GM10847 (cell line): ENCODE measurements around the gene FRMD5.

ENCODE experiments used
- POLR2A ChIP-seq: IDR thresholded peaks from 2 replicates; pipeline ENCODE4 v1.6.1; 2011; ENCODE audit not compliant: insufficient read length; ENCODE audit errors: extremely low read depth

Gene FRMD5

GRCh38 chr15:43880406-43881194, 314.5 kb downstream of the FRMD5 start:
- no peak for TF ChIP-seq POLR2A

- no peak for TF ChIP-seq POLR2A
Measured at GRCh38 chr15:43879386-43880355, 315.4 kb downstream of the FRMD5 start.

- TF ChIP-seq POLR2A = no peak
Measured at GRCh38 chr15:43878446-43878845, 316.6 kb downstream of the FRMD5 start.

DNA sequence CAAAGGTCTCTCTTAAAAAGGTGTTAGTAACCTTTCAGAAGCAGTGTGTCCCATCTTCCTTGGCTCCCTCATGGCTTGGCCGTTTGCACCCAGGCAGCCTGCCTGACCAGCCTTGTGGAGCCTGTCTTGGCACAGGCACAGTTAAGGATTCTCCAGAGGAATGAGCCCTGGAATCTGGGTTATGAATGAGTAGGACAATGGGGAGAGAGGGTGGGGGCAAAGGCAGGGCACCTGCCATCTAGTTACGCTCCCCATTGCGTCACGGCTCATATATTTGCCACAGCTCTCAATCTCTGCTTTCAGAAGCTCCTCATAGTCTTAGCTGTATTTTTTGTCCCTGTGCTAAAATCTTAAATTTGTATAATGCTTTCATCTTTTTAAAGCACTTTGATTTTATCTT, 317.7 kb downstream of the FRMD5 start:
- TF ChIP-seq POLR2A = no peak

DNA sequence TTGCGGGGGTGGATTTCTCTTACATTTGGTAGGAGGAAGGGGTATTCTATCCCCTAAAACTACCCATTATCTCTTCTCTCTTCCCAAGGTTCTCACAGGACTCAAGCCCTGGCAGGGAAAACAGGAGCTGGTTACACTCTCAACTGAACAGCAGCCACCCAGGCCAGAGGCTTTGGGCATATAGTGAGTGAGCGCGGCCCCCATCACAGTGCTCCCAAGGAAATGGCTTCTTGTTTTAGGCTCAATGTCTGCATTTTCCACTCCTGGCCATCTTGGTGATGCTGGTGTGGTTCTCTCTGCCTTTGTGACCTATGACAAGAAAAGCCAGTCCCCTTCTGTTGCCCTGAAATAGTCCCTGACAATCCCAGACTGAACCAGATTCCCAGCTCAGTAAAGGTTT, 318.2 kb downstream of the FRMD5 start:
- TF ChIP-seq POLR2A = no peak

DNA sequence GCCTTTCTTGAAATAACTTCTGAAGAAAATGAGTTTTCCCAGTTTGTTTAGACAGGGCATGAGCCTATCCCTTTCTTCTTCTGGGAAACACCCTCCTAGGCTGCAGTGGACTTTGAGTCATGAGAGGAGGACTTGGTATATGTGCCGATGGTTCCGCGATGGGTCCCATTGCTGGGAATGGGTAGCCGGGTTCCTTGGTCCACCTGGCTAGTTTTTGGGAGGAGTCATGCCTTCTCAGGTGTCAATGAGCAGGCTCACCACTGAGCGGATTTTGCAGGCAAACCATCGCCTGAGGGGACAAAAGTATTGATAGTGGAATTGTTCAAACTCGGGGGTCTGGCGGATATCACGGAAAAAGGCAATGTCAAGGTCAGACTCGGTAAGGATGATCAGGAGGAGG, 321.4 kb downstream of the FRMD5 start:
- TF ChIP-seq POLR2A = no peak

DNA sequence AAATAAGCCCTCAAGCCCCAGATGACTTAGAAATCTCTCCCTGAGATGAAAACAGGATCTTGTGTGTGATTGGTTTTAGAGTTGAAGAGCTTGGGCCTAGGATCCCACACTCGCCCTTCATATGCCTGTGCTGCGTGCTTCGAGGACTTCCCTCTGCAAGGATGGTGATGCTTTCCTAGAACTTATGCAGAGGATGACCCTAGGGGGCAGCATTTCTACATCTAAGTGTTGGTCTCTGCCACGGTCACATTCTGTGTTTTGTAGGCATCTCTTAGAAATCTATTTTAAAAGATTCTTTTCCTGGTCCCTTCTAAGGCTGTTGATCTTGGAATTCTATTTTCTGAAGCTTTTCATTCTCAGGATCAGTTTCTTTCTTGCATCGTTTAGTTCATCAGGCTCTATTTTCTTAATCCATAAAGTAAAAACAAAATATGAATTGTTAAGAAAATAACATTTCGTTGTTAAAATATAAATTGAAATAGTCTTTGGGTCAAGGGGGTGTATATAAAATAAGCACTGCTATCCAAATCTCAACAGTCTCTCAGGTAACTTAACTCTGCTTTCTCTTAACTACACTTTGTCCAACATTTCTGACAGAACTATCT, 322.6 kb downstream of the FRMD5 start:
- TF ChIP-seq POLR2A = no peak

- no peak for TF ChIP-seq POLR2A
Measured at GRCh38 chr15:43871835-43872234, 323.2 kb downstream of the FRMD5 start.

DNA sequence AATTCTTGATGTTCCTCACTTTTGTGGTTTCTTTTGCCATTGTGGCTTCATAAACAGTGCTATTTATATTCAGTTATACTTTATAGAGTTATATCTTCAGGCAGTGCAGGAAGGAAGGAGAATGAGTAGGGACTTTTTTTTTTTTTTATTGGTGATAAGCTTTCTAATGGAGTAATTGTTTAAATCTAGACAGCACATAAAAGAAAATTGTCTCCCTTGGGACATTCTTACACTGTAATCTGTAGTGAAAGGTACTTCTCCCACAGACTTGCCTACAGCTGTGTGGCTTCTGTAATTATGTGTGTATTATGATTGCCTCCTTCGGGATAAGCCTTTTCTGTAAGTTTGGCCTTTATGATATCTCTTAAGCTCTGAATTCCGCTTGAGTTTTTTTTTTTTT, 326.7 kb downstream of the FRMD5 start:
- TF ChIP-seq POLR2A = no peak

DNA sequence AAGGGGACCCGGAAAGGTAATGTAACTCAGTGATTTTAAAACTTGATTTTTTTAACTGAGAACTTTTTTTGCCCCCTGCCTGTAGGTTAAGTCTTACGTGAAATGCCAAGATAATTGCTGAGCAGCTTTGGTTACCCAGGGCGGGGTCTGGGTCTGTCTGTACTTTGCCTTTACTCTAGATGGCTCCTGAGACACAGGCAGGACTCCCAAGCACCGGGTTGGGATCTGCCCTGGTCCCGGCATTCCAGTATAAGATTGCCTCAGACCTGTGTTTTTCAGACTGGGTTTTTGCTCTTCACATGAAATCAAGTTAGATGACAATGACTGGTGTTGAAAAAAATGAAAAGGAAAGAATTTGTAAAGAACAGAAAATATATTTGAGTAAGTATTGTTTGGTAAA, 328.0 kb downstream of the FRMD5 start:
- no peak for TF ChIP-seq POLR2A

DNA sequence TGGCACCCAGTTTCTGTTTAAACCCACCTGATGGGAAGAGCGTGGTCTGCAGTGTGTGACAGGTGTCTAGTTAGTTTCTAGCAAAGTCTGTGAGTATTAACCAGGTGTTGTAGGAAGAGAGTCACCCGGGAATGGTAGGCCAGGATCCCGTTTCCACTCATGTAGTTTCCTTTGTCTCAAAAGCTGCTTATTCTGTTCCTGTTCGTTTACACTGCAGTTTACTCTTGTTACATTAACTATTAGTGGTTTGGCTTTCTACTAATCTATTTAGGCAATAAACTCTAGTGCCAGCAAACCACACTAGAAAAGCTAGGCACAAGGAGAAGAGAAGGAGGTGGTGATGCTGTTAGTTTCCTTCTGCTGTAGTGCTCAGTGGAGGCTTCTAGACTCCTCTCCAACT, 335.5 kb downstream of the FRMD5 start:
- no peak for TF ChIP-seq POLR2A

GRCh38 chr15:43854801-43855200, 340.3 kb downstream of the FRMD5 start:
- no peak for TF ChIP-seq POLR2A

GRCh38 chr15:43852607-43853006, 342.5 kb downstream of the FRMD5 start:
- TF ChIP-seq POLR2A = no peak

GRCh38 chr15:43851251-43851650, 343.8 kb downstream of the FRMD5 start:
- no peak for TF ChIP-seq POLR2A

DNA sequence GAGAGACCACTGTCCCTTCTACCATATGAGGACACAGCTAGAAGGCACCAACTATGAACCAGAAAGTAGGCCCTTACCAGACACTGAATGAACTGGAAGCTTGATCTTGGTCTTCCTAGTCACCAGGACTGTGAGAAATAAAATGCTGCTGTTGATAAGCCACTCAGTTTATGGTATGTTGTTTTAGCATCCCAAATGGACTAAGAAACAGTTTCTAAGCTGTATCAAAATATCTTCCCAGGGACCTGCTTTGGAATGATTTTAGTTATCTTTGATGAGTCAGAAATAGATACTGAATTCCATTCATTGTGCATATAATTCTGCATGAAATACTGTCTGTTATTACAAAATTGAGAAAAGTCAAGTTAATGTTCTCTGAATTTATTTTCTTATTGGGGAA, 349.6 kb downstream of the FRMD5 start:
- TF ChIP-seq POLR2A = no peak
